ENCODE data around the gene FKBP7. TPM values are rescaled to one million over a fixed set of nuclear protein-coding genes. Genes with fewer than 3 reads are reported as not detected.
A peak's percentile ranks its signal among the peaks of the same experiment; 100 is the strongest.

FKBP7 gene
- total and polyA plus RNA-seq, 2 of the 13 experiments (the other 11 are each of a cell fraction or from before 2014, with no cell fraction given) = 12.4 to 14.8 TPM

GRCh38 chr2:178480227-178481181 lies 2.1 kb upstream of the FKBP7 start, which contains the start of gene PLEKHA3 (continued):
- TF ChIP-seq ZSCAN20 (CRISPR knock-in tag; IDR thresholded peaks at IDR 0.05; ENCODE audit: borderline replicate concordance) = peak; percentile 91
- no peak; the same call in 1 of the 2 replicates for TF ChIP-seq ZNF317 (CRISPR knock-in tag; IDR thresholded peaks at IDR 0.05)
- TF ChIP-seq GATAD2A (CRISPR knock-in tag; IDR thresholded peaks at IDR 0.05) = peak; percentile 49
- peak; percentile 71; the same call in 1 of the 2 replicates for TF ChIP-seq ZNF160 (CRISPR knock-in tag; IDR thresholded peaks at IDR 0.05)
- 0 out of 2 replicates have a peak, but pooled peaks have one; percentile 44 for TF ChIP-seq MXD4 (CRISPR knock-in tag; IDR thresholded peaks at IDR 0.05)
- TF ChIP-seq MBD4 (IDR thresholded peaks at IDR 0.05; ENCODE audit: borderline replicate concordance, low read length) = no peak
- TF ChIP-seq ZNF367 (CRISPR knock-in tag; IDR thresholded peaks at IDR 0.05; ENCODE audit: borderline replicate concordance) = peak; percentile 64; the same call in 1 of the 2 replicates
- no peak for TF ChIP-seq THAP8 (CRISPR knock-in tag; IDR thresholded peaks at IDR 0.05; ENCODE audit: borderline replicate concordance)
- peak; percentile 45; the same call in 1 of the 2 replicates for TF ChIP-seq ZHX2 (IDR thresholded peaks at IDR 0.05; ENCODE audit: low read depth)
- 0 out of 2 replicates have a peak, but pooled peaks have one; percentile 5 for TF ChIP-seq ZHX2 (CRISPR knock-in tag; IDR thresholded peaks at IDR 0.05; ENCODE audit: borderline replicate concordance)
- no peak for TF ChIP-seq GTF3A (CRISPR knock-in tag; conservative IDR thresholded peaks at IDR 0.05)
- TF ChIP-seq NBN (conservative IDR thresholded peaks at IDR 0.05) = no peak
- TF ChIP-seq ZBTB34 (CRISPR knock-in tag; IDR thresholded peaks at IDR 0.05) = no peak
- peak; percentile 66; the same call in 1 of the 2 replicates for TF ChIP-seq ZNF777 (CRISPR knock-in tag; IDR thresholded peaks at IDR 0.05)
- peak; percentile 82 for TF ChIP-seq ZFAT (CRISPR knock-in tag; conservative IDR thresholded peaks at IDR 0.05)
- no peak for TF ChIP-seq E2F2 (CRISPR knock-in tag; IDR thresholded peaks at IDR 0.05; ENCODE audit: borderline replicate concordance)
- no peak for TF ChIP-seq ZNF780A (CRISPR knock-in tag; IDR thresholded peaks at IDR 0.05)
- peak; percentile 50; the same call in 1 of the 2 replicates for TF ChIP-seq IRF9 (CRISPR knock-in tag; IDR thresholded peaks at IDR 0.05; ENCODE audit: borderline replicate concordance)
